Activated CD8-positive, alpha-beta memory T cell treated with anti-CD3 and anti-CD28 coated beads for 48 hours (primary cell): ENCODE measurements around the gene CACNA1G.

Experiments
- DNase-seq, 3 experiments: peaks; one replicate each; pipeline ENCODE4 v3.0.0-alpha.2; 2020; ENCODE audit warnings: low read depth in 2 of 3, low spot score in 2 of 3

CACNA1G gene

DNA sequence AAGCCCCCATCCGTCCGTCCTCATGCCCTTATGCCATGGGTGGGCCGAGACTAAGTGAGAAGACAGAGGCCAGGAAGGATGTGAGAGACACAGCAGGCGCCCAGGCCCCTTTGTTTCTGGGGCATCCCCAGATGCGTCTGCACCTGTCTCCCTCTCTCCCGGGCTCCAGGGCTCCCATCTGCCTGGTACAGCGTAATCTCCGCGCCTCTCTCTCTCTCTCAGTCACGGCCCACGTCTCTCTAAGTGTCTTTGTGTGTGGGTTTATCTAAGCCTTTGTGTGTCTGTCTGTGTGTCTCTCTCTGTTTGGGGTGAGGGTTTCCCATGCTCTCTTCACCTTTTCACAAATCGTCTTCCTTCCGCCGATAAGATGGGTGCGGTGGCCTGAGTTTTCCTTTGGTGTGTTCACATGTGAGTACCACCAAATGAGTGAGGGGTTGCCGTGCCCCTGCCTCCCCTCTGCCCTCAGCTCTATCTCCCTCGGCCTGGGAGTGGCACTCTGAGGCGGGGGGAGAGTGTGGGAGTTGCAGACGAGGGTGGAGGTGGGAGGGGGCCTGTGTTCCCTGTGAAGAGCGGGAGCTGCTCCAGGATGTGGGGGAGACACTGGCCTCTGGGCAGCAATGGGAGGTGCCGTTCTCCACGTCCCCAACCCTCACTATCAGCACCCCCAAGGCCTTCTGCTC lies 48.3 kb downstream of the CACNA1G start:
- DNase-seq = no peak

- no peak for DNase-seq
These were observed 49.0 kb downstream of the CACNA1G start for GRCh38 chr17:50609380-50610074.

DNA sequence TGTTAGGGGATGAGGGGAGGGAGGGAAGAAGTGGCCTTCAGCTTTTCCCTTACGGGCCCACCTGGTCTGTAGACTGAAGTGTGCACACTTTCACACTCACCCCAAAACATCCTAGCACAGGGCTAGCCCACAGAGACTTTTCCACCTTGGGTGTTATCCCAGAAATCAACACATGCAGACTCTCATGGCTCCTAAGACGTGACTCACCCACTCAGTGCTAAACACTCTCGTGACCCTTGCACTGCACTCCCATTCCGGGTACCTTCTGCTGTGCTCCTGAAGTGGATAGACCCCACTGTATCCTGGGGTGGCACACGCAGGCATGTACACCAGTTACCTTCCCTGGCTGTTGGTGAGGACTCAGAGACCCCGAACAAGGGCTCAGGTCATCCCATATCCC lies 51.1 kb downstream of the CACNA1G start:
- DNase-seq = no peak

- DNase-seq = no peak
These were observed 51.8 kb downstream of the CACNA1G start for GRCh38 chr17:50612281-50612680.

- no peak for DNase-seq
These were observed 52.8 kb downstream of the CACNA1G start for GRCh38 chr17:50613007-50613992.

- DNase-seq = no peak
These were observed 54.0 kb downstream of the CACNA1G start for GRCh38 chr17:50614471-50615051.

GRCh38 chr17:50615828-50616227 lies 55.3 kb downstream of the CACNA1G start:
- no peak for DNase-seq

GRCh38 chr17:50618300-50618699 lies 57.8 kb downstream of the CACNA1G start:
- DNase-seq = no peak

DNA sequence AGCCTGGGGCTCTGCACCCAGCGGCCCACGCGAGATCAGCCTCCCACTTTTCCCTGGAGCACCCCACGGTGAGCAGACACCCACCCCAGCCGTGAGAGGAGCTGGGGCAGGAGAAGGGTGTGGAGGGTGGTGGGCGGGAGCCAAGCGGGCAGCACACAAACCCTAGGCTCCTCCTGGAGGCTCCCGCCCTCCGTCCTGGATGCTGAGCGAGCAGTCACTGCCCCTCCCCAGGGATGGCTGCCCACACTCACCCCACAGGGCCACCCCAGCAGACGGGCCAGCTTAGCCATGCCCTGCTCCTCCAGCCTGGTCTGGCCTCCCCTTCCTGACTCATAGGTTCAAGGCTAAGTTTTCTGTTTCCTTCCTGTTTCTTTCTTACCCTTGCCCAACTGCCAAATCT lies 58.4 kb downstream of the CACNA1G start:
- no peak for DNase-seq

- no peak for DNase-seq
These were observed 59.0 kb downstream of the CACNA1G start for GRCh38 chr17:50619489-50619888.

DNA sequence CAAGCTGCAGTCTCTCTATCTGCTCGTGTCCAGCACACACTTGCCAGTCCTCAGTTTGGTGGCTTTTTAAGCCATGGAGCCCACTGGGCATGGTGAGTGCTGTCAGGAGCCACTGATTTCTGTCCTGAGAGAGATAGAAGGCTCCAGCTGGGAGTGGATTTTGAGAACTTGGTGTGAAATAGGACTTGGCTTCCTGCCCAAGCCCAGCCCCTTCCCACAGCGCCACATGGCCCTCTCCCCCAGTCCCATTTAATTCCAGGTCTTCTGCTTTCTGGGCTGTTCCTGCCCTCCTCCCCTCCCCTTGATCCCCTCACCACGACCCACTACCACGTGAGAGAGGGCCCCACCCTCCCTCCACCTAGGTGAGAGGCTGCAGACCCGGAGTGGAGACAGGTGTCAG lies 59.7 kb downstream of the CACNA1G start:
- DNase-seq = no peak

GRCh38 chr17:50620858-50621257 lies 60.3 kb downstream of the CACNA1G start:
- DNase-seq = no peak

- no peak for DNase-seq
These were observed 61.1 kb downstream of the CACNA1G start for GRCh38 chr17:50621574-50622031.

GRCh38 chr17:50624321-50624934 lies 63.9 kb downstream of the CACNA1G start:
- DNase-seq = no peak

DNA sequence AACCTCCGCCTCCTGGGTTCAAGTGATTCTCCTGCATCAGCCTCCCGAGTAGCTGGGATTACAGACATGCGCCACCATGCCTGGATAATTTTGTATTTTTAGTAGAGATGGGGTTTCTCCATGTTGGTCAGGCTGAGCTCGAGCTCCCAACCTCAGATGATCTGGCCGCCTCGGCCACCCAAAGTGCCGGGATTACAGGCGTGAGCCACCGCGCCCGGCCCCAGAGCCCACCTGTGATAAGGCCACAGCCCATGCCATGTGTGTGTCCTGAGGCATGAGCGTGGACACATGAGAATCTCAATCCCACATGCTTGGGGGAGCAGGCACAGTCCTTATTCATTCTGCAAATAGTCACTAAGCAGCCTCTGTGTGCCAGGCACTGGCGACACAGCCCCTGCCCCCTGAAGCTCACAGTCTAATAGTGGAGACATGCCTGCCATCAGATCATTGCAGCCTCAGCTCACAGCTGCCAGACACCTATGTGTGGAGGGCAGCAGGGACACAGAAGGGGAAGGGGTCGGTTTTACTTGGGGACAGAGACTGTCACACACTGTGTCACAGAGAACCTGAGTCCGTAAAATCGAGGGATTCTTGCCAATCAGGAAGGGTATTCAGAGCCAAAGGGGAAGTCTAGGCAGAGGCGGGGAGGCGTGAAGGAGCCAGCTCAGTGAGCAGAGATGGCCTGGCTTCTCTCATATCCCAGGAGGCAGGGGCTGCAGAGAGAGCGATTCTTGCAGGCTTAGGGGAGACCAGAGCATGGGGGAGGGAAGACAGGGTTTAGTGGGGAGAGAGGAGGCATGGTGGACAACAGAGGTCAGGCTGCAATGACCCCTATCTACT lies 64.7 kb downstream of the CACNA1G start:
- DNase-seq = no peak

GRCh38 chr17:50626037-50626574 lies 65.6 kb downstream of the CACNA1G start:
- DNase-seq = peak; percentile 25 to 44 (median 38)

GRCh38 chr17:50627036-50627781 lies 66.7 kb downstream of the CACNA1G start:
- no peak for DNase-seq

GRCh38 chr17:50627782-50628601 lies 67.5 kb downstream of the CACNA1G start:
- DNase-seq = no peak
